Fibroblast of villous mesenchyme (primary cell): Measurements from ENCODE around the gene TXNL4A. TPM values are rescaled to one million over a fixed set of nuclear protein-coding genes. Genes with fewer than 3 reads are reported as not detected.

Experiments
- DNase-seq: peaks from one replicate; pipeline ENCODE4 v3.0.0-alpha.2; 2010; ENCODE audit warnings: low read depth
- H3K4me3 ChIP-seq: 2 replicates; pipeline ENCODE4 v1.5.1; 2011; ENCODE audit warnings: low read depth, mild to moderate bottlenecking, low read length
- total RNA-seq: library from RNA; depleted of rRNA; stranded (reverse); fragments of >200 nt; gene quantifications from 2 replicates; pipeline ENCODE4 v1.2.3, GENCODE V29; 2012
- TF ChIP-seq, protein P1 (sequence below): IDR thresholded peaks from 2 replicates; pipeline ENCODE4 v1.5.1; 2012; ENCODE audit warnings: low read depth, mild to moderate bottlenecking, low read length; ENCODE audit not compliant: insufficient read depth

Gene TXNL4A
- total RNA-seq, 1 donor: 46.6 TPM

DNA sequence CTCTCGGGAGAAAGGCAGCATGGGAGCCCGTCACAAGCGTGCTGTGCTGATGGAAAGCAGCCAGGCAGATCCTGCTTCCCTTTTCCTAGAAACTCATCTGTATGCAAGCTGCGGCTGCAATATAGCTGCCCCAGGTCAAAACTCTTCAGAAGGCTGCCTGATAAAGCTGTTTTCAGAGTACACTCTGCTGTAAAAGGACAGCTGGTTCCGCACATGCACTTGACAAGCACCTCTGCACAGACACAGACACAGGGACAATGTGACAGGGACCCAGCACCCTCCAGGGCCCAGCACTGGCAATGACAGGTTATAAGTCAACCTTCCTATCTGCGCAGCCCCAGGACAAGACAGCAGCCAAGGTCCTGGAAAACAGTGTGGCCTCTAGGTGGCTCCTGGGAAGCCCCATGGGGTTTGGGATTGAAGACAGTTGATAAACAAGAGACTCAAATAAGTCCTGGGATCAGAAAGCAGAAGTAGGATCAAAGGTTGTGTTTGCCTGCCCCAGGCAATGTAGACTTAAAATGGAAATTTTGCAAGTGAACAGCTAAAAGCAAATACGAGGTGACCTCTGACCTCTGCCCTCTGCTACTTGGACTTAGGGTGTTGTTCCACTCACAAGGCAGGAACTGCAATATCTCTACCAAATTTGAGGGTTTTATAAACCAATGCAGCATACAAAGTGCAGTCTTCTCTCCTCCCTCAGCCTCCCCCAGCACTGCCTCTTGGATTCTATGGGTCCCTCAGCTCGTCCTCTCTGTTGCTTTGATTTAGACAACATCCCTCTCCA, 53.9 kb downstream of the TXNL4A start:
- DNase-seq: peak; percentile 37
- TF ChIP-seq, protein P1, sequence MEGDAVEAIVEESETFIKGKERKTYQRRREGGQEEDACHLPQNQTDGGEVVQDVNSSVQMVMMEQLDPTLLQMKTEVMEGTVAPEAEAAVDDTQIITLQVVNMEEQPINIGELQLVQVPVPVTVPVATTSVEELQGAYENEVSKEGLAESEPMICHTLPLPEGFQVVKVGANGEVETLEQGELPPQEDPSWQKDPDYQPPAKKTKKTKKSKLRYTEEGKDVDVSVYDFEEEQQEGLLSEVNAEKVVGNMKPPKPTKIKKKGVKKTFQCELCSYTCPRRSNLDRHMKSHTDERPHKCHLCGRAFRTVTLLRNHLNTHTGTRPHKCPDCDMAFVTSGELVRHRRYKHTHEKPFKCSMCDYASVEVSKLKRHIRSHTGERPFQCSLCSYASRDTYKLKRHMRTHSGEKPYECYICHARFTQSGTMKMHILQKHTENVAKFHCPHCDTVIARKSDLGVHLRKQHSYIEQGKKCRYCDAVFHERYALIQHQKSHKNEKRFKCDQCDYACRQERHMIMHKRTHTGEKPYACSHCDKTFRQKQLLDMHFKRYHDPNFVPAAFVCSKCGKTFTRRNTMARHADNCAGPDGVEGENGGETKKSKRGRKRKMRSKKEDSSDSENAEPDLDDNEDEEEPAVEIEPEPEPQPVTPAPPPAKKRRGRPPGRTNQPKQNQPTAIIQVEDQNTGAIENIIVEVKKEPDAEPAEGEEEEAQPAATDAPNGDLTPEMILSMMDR: peak; percentile 8
- H3K4me3 ChIP-seq: no peak overlapping the region

DNA sequence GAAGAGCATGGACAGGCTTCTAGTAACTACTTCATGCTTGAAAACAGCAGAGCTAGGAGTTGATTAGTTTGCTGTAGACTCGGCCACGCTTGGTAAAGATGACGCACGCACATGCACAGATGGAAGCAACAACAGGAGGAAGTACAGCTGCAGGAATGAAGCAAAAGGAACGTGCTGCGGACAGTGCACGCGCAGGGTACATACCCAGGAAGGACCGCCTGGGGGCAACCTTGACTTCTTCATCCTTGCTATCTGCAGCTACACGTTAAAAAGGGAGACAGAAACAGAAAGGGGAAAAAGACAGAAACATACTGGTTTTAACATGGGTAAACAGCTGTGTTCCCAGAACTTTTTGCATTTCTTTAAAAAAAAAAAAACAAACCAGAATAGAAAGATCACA, 54.6 kb downstream of the TXNL4A start:
- peak; percentile 84 for DNase-seq
- TF ChIP-seq, protein P1: peak; percentile 69
- no peak overlapping the region for H3K4me3 ChIP-seq

DNA sequence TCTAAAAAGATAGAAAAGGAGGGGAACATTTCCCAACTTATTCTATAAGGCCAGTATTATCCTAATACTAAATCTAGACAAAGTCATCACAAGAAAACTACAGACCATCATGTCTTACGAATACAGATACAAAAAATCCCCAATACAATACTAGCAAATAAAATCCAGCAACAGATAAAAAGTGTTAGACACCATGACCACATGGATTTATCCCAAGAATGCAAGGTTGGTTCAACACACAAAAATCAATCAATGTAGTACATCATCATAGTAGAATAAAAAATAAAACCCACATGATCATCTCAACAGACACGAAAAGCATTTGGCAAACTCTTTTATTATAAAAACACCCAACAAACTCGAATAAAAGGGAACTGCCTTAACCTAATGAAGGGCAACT, 55.5 kb downstream of the TXNL4A start:
- TF ChIP-seq, protein P1: no peak
- no peak overlapping the region for H3K4me3 ChIP-seq
- no peak for DNase-seq

DNA sequence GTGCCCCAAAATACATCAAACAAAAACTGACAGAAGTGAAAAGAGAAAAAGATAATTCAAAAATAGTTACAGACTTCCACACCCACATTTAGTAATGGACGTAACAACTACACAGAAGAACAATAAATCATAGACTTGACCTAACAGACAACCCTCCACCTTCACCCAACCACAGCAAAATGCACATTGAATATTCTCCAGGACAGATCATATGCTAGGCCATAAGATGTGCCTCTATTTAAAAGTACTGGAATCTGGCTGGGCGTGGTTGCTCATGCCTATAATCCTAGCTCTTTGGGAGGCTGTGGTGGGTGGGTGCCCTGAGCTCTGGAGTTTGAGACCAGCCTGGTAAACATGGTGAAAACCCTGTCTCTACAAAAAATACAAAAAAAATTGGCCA, 56.9 kb downstream of the TXNL4A start:
- DNase-seq: no peak
- TF ChIP-seq, protein P1: no peak
- H3K4me3 ChIP-seq: no peak overlapping the region

DNA sequence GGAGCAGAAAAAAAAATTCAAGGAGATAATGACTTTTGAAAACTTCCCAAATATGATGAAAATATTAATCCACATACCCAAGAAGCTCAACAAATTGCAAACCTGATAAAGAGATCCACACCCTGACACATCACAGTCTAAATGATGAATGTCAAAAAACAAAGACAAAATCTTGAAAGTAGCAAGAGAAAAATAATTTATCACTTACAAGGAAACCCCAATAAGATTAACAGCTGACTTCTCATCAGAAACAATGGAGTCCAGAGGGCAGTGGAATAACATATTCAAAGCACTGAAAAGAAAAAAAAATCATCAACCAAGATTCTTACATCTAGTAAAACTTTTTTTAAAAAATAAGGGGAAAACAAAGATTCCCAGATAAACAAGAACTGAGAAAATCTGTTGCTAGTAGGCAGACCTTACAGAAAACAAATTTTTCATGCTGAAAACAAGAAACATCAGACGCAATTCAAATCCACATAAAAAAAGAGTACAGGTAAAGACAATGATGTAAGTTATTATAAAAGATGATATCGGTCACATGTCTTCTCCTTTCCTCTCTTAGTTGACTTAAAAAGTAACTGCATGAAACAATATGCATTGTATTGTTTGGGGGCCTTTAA, 58.2 kb downstream of the TXNL4A start:
- DNase-seq: no peak
- TF ChIP-seq, protein P1: no peak
- H3K4me3 ChIP-seq: no peak overlapping the region

DNA sequence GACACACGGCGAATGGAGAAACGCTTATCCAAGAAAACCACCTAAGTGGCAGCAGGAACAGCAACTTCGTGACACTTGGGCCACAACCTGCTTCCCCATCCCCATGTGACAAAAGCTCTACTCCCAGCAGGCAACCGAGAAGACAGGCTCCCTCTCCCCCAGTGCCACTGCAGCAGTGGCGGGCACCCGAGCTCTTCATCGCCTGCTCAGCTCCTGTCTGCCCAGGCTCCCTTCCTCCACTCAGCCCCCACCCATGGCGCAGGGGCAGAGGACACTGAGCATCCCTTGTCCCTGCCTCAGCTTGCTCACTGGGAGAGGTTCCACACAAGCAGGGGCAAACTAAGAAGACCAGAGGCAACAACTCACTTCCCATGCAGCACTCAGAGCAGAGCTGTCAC, 59.8 kb downstream of the TXNL4A start:
- H3K4me3 ChIP-seq: no peak overlapping the region
- TF ChIP-seq, protein P1: no peak
- DNase-seq: no peak
